NB4 (cell line): Measurements from ENCODE around the gene SGSM2.

Experiments
- DNase-seq: peaks from one replicate; pipeline ENCODE4 v3.0.0; 2010; ENCODE audit warnings: low read depth
- H3K4me3 ChIP-seq: one replicate; pipeline ENCODE4 v1.5.1; 2011; ENCODE audit warnings: mild to moderate bottlenecking, low read depth, low read length, moderate library complexity
- CTCF ChIP-seq: IDR thresholded peaks from one replicate; pipeline ENCODE4 v1.5.1; 2012; ENCODE audit warnings: low read depth, low read length
- MAX ChIP-seq: IDR thresholded peaks from 2 replicates; pipeline ENCODE4 v1.6.1; 2011; ENCODE audit warnings: low read depth, low read length
- MYC ChIP-seq: IDR thresholded peaks from 2 replicates; pipeline ENCODE4 v1.6.1; 2011; ENCODE audit warnings: low read depth, low read length
- POLR2A ChIP-seq: IDR thresholded peaks from 2 replicates; pipeline ENCODE4 v1.6.1; 2011; ENCODE audit warnings: mild to moderate bottlenecking; ENCODE audit not compliant: insufficient read length; ENCODE audit errors: extremely low read depth

The SGSM2 gene

GRCh38 chr17:2393174-2393953, 56.1 kb downstream of the SGSM2 start:
- DNase-seq: peak; percentile 79
- TF ChIP-seq CTCF (no peak), MAX (peak; percentile 90), POLR2A (no peak), MYC (peak; percentile 90)
- H3K4me3 ChIP-seq: peak overlapping the region; percentile 52

- no peak for DNase-seq
- no peak for TF ChIP-seq POLR2A
- TF ChIP-seq MYC: no peak
- no peak for TF ChIP-seq MAX
- no peak for TF ChIP-seq CTCF
- H3K4me3 ChIP-seq: no peak overlapping the region
Measured at GRCh38 chr17:2393954-2394749, 56.9 kb downstream of the SGSM2 start.

GRCh38 chr17:2394775-2395201, 57.5 kb downstream of the SGSM2 start:
- no peak for DNase-seq
- TF ChIP-seq POLR2A (no peak), MAX (no peak), MYC (no peak), CTCF (no peak)
- no peak overlapping the region for H3K4me3 ChIP-seq

- H3K4me3 ChIP-seq: no peak overlapping the region
- peak; percentile 35 for DNase-seq
- TF ChIP-seq POLR2A (no peak), CTCF (no peak), MAX (no peak), MYC (no peak)
Measured at GRCh38 chr17:2395258-2396181, 58.2 kb downstream of the SGSM2 start.

- TF ChIP-seq CTCF (no peak), POLR2A (no peak), MYC (no peak), MAX (no peak)
- DNase-seq: no peak
Measured at GRCh38 chr17:2396192-2396567, 58.9 kb downstream of the SGSM2 start.

More at GRCh38 chr17:2396192-2396567, 58.9 kb downstream of the SGSM2 start:
- no peak overlapping the region for H3K4me3 ChIP-seq
